ENCODE results near the gene BCKDK. TPM values are rescaled to one million over a fixed set of nuclear protein-coding genes. Genes with fewer than 3 reads are reported as not detected.

BCKDK gene
- total RNA-seq, 2 experiments from 2014 or later = 4.3 to 5.8 TPM

DNA sequence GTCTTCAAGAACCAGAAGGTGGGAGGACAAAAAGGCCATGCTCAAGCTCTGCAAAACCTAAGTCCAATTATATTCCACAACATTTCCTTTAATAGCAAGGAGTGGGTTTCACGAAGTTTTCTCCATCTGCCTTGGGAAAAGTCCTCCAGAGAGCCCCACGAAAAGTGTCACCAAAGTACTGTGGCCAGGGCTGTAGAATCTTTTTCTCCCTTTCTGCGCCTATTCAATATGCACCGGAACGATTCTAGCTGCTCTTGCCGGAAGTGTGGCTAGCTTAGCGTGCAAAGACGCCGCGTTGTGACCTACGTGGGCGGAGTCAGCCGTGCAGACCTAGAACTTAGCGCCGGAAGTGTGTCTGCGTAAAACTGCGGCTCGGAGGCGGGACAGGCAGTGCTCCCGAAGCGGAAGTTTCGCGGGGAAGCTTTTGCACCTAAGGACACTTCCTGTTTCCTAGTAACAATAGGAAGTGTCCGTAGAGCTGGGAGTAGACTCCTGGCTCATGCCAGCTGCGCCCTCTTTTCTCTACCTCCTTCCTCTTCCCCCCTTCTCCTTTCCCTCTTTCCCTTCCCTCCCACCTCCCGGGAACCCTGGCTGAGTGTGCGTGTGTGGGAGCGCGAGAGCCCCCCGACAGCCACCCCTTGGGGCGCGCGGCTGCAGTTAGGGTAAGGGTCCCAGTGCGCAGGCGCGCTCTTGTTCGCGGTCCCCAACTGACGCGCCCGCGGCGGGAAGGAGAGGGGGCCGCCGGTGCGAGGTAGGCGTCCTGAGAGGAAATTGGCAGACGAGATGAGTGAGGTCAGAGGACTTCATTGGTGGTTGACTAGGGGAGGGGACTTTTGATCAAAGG lies 34.0 kb upstream of the BCKDK start, which contains the start of the genes ZNF646 and ZNF668:
TSS of gene ZNF646 (plus strand) at position 453 of the 844 bp plus-strand sequence. CDS start 1,903 bp downstream, outside the sequence.
TSS of gene ZNF668 (minus strand) at position 271 of the 844 bp plus-strand sequence. CDS start 9,781 bp downstream, outside the sequence.
- ATAC-seq (ENCODE audit: poor library complexity) (peak; percentile 81), DNase-seq (peak; percentile 94 to 100 (median 97))
- H3K27me3 ChIP-seq (ENCODE audit: control insufficient read depth in 1 of 2, insufficient read depth in 2 of 2, low read length in 2 of 2) = no peaks in the 10 kb centered on the region
- H3K4me3 ChIP-seq (ENCODE audit: low read length) = peak within 1 kb of the TSS; percentile 96
- peaks cover 35% of the 10 kb centered on the region for H3K4me1 ChIP-seq (ENCODE audit: insufficient read depth, low read length)
- intact Hi-C loops (cut with DNase I, micrococcal nuclease) = loop anchor here (1.0 to 10.0 kb wide), 12 partner anchors 20 to 793 kb away; partner anchors contain the start of genes FBXL19 (in 2 of the 2), KAT8 (in 2 of the 2), SETD1A (in 2 of the 2) and STX4 (in 2 of the 2)
- H3K9me3 ChIP-seq (ENCODE audit: control insufficient read depth in 1 of 2, insufficient read depth in 1 of 2, low read length in 2 of 2) = no peaks in the 10 kb centered on the region
- Mint-ChIP-seq H3K36me3 (ENCODE audit: low read depth) (peaks cover 51% of the 10 kb centered on the region), H3K9me3 (no peaks in the 10 kb centered on the region), H3K4me1 (ENCODE audit: low read depth) (peaks cover 34% of the 10 kb centered on the region), H3K27ac (peak within 1 kb of the TSS; percentile 92), H3K27me3 (no peaks in the 10 kb centered on the region), H3K4me3 (peak within 1 kb of the TSS; percentile 98)
- peak within 1 kb of the TSS; percentile 93 to 95 for H3K27ac ChIP-seq (ENCODE audit: low read depth in 1 of 2, low read length in 2 of 2)
- CTCF ChIA-PET = interaction anchor here (1.0 to 2.3 kb wide), 6 partner anchors 22 to 229 kb away, joined by 3 to 21 read pairs (median 6); partner anchors contain the start of genes HSD3B7, KAT8 and STX4
- POLR2A ChIA-PET = interaction anchor here (0.6 to 3.4 kb wide), 38 partner anchors 9 to 830 kb away, joined by 3 to 79 read pairs (median 5); partner anchors contain the start of genes ARMC5, FBRS, FBXL19 and FUS
- H3K36me3 ChIP-seq (ENCODE audit: insufficient read depth, low read length) = peaks cover 30% of the 10 kb centered on the region
- TF ChIP-seq, protein P1, sequence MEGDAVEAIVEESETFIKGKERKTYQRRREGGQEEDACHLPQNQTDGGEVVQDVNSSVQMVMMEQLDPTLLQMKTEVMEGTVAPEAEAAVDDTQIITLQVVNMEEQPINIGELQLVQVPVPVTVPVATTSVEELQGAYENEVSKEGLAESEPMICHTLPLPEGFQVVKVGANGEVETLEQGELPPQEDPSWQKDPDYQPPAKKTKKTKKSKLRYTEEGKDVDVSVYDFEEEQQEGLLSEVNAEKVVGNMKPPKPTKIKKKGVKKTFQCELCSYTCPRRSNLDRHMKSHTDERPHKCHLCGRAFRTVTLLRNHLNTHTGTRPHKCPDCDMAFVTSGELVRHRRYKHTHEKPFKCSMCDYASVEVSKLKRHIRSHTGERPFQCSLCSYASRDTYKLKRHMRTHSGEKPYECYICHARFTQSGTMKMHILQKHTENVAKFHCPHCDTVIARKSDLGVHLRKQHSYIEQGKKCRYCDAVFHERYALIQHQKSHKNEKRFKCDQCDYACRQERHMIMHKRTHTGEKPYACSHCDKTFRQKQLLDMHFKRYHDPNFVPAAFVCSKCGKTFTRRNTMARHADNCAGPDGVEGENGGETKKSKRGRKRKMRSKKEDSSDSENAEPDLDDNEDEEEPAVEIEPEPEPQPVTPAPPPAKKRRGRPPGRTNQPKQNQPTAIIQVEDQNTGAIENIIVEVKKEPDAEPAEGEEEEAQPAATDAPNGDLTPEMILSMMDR (IDR thresholded peaks at IDR 0.05) = no peak

DNA sequence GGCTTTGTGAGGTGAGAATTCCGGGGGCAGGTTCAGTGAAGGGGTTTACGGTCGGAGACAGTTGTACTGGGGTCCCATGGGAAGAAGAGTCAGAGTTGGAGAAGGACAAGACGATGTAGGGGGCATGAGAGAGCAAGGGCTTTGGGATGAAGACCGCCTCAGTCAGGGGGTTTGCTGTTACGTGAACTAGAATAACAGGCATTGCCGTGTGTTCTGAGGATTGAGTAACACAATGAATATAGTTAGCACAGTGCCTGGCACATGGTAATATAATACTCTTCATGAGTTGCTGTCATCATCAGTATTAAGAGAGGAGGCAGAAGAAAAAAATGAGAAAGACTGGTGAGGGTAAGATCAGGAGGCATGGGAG lies 33.4 kb upstream of the BCKDK start:
- Mint-ChIP-seq H3K4me3 (peak overlapping the region; percentile 89), H3K27me3 (no peaks in the 10 kb centered on the region), H3K9me3 (no peaks in the 10 kb centered on the region), H3K36me3 (ENCODE audit: low read depth) (peaks cover 56% of the 10 kb centered on the region), H3K4me1 (ENCODE audit: low read depth) (peaks cover 32% of the 10 kb centered on the region), H3K27ac (peak overlapping the region; percentile 92)
- Histone ChIP-seq H3K27me3 (ENCODE audit: control insufficient read depth in 1 of 2, insufficient read depth in 2 of 2, low read length in 2 of 2) (no peaks in the 10 kb centered on the region), H3K36me3 (ENCODE audit: insufficient read depth, low read length) (peaks cover 36% of the 10 kb centered on the region), H3K9me3 (ENCODE audit: control insufficient read depth in 1 of 2, insufficient read depth in 1 of 2, low read length in 2 of 2) (no peaks in the 10 kb centered on the region), H3K27ac (ENCODE audit: low read depth in 1 of 2, low read length in 2 of 2) (peak overlapping the region; percentile 93 to 95), H3K4me3 (ENCODE audit: low read length) (peak overlapping the region; percentile 96), H3K4me1 (ENCODE audit: insufficient read depth, low read length) (peaks cover 35% of the 10 kb centered on the region)
- ChIA-PET POLR2A (interaction anchor here (1.0 to 3.4 kb wide), 22 partner anchors 9 to 795 kb away, joined by 3 to 79 read pairs (median 8); partner anchors contain the start of genes ARMC5, FBRS, FUS and KAT8), CTCF (interaction anchor here (1.2 to 2.3 kb wide), 5 partner anchors 21 to 230 kb away, joined by 3 to 21 read pairs (median 7); partner anchors contain the start of genes HSD3B7 and KAT8)
- intact Hi-C loops (cut with DNase I, micrococcal nuclease) = loop anchor here (1.0 to 10.0 kb wide), 10 partner anchors 20 to 793 kb away; partner anchors contain the start of genes KAT8 (in 2 of the 2), VKORC1 (in 2 of the 2), ARMC5 (in 1 of the 2) and FBXL19 (in 1 of the 2)
- ATAC-seq (ENCODE audit: poor library complexity) = no peak
- TF ChIP-seq, protein P1 (IDR thresholded peaks at IDR 0.05) = no peak
- DNase-seq = no peak

DNA sequence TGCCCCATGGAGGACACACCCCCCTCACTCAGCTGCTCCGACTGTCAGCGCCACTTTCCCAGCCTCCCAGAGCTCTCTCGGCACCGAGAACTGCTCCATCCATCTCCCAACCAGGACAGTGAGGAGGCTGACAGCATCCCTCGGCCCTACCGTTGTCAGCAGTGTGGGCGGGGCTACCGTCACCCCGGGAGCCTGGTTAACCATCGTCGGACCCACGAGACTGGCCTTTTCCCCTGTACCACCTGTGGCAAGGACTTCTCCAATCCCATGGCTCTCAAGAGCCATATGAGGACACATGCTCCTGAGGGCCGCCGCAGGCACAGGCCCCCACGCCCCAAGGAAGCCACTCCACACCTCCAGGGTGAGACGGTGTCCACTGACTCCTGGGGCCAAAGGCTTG lies 31.9 kb upstream of the BCKDK start:
- Mint-ChIP-seq H3K27me3 (no peaks in the 10 kb centered on the region), H3K36me3 (ENCODE audit: low read depth) (peaks cover 69% of the 10 kb centered on the region), H3K27ac (peak overlapping the region; percentile 92), H3K4me3 (peak overlapping the region; percentile 89), H3K9me3 (no peaks in the 10 kb centered on the region), H3K4me1 (ENCODE audit: low read depth) (peaks cover 32% of the 10 kb centered on the region)
- peaks cover 39% of the 10 kb centered on the region for H3K4me1 ChIP-seq (ENCODE audit: insufficient read depth, low read length)
- H3K27ac ChIP-seq (ENCODE audit: low read depth in 1 of 2, low read length in 2 of 2) = no peak overlapping the region
- CTCF ChIA-PET = no interaction called here
- H3K4me3 ChIP-seq (ENCODE audit: low read length) = no peak overlapping the region
- H3K36me3 ChIP-seq (ENCODE audit: insufficient read depth, low read length) = peaks cover 51% of the 10 kb centered on the region
- H3K9me3 ChIP-seq (ENCODE audit: control insufficient read depth in 1 of 2, insufficient read depth in 1 of 2, low read length in 2 of 2) = no peaks in the 10 kb centered on the region
- H3K27me3 ChIP-seq (ENCODE audit: control insufficient read depth in 1 of 2, insufficient read depth in 2 of 2, low read length in 2 of 2) = no peaks in the 10 kb centered on the region
- ATAC-seq (ENCODE audit: poor library complexity) (no peak), DNase-seq (peak in 1 of 14 experiments; percentile 28)
- TF ChIP-seq, protein P1 (IDR thresholded peaks at IDR 0.05) = no peak
- POLR2A ChIA-PET = no interaction called here
- intact Hi-C loops (cut with DNase I, micrococcal nuclease) = loop anchor here in 1 of 2 experiments (10.0 kb wide), 2 partner anchors 122 to 152 kb away; partner anchors contain the start of genes FBXL19 and SETD1A

Data from CD4-positive, alpha-beta T cell (primary cell).